ENCODE data around the gene HOXA9. TPM values are rescaled to one million over a fixed set of nuclear protein-coding genes. Genes with fewer than 3 reads are reported as not detected.
A peak's percentile ranks its signal among the peaks of the same experiment; 100 is the strongest.

The HOXA9 gene
- total RNA-seq, 4 donors from 2014 or later, result 19.5 to 130 (median 50.6) TPM

DNA sequence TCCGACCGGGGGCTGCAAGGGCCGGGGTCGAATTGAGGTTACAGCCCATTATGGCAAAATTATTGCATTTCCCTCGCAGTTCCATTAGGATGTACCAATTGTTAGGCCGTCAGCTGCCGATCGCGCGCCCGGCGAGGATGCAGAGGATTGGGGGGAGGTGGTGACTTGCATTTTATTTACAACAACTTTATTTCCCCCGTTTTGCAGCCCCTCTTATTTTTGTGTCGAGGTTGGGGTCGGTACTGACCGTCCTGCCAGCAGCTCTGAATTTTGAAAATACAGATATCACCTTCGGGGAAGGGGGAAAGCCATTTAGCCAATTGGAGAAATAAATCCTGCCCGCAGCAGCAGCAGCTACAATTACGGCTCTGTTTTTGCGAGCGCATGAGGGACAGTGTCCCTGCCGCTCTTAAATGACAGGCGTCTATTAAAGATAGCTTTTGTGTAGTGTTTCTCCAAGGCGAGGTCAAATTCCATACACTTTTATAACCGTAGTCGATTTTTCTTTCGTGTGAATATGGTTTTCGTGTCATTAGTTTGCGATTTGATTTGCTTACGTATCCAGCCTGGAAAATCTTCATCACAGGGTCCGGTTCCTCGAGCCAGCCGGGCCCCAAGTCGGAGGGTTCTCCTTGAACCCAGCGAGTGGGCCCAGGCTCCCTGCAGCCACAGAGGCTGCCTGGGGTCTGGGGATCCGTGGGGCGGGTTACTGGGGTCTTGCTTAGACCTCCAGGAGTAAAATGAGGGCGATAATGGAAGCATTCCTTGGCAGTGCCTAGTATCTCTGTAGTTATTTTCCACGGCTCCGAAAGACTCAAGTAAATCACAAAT is 21.2 kb downstream of the HOXA9 start:
- peak; percentile 53 for DNase-seq
- Histone ChIP-seq H3K4me1 (peaks cover 0 to 69% (median 58%) of the 10 kb centered on the region in 4 donors), H3K27me3 (peaks cover 19% of the 10 kb centered on the region), H3K36me3 (no peaks in the 10 kb centered on the region), H3K9me3 (no peaks in the 10 kb centered on the region), H3K27ac (peak overlapping the region; percentile 95 to 99 (median 98)), H3K4me3 (peak overlapping the region in 3 of 4 donors; percentile 2 to 77 (median 57))
- intact Hi-C loops (cut with DNase I; ENCODE audit: low total_unique reads), result no loop called here
- 45 to 54% methylated on average over 11 to 40 of the region's 40 CpGs for WGBS, 2 donors (ENCODE audit: low coverage in 1 of 2)
- no peak for TF ChIP-seq EP300 (IDR thresholded peaks at IDR 0.05; ENCODE audit: low read depth)
- TF ChIP-seq, protein P1, sequence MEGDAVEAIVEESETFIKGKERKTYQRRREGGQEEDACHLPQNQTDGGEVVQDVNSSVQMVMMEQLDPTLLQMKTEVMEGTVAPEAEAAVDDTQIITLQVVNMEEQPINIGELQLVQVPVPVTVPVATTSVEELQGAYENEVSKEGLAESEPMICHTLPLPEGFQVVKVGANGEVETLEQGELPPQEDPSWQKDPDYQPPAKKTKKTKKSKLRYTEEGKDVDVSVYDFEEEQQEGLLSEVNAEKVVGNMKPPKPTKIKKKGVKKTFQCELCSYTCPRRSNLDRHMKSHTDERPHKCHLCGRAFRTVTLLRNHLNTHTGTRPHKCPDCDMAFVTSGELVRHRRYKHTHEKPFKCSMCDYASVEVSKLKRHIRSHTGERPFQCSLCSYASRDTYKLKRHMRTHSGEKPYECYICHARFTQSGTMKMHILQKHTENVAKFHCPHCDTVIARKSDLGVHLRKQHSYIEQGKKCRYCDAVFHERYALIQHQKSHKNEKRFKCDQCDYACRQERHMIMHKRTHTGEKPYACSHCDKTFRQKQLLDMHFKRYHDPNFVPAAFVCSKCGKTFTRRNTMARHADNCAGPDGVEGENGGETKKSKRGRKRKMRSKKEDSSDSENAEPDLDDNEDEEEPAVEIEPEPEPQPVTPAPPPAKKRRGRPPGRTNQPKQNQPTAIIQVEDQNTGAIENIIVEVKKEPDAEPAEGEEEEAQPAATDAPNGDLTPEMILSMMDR (IDR thresholded peaks at IDR 0.05), result peak in 2 of 5 experiments; percentile 16 to 18
- TF ChIP-seq POLR2AphosphoS5 (IDR thresholded peaks at IDR 0.05), result peak in 1 of 3 donors; percentile 29
- TF ChIP-seq POLR2A (IDR thresholded peaks at IDR 0.05), result peak; percentile 22
- in situ Hi-C loops (cut with MboI; ENCODE audit: low pct_ligation_motif_present in 1 of 4, low pct_unique_long_range_greater_than_20kb in 1 of 4, low sequenced_read_pairs in 3 of 4), result loop anchor here (5.0 to 10.0 kb wide), 2 partner anchors 287 to 289 kb away; no protein-coding TSS in a partner anchor

DNA sequence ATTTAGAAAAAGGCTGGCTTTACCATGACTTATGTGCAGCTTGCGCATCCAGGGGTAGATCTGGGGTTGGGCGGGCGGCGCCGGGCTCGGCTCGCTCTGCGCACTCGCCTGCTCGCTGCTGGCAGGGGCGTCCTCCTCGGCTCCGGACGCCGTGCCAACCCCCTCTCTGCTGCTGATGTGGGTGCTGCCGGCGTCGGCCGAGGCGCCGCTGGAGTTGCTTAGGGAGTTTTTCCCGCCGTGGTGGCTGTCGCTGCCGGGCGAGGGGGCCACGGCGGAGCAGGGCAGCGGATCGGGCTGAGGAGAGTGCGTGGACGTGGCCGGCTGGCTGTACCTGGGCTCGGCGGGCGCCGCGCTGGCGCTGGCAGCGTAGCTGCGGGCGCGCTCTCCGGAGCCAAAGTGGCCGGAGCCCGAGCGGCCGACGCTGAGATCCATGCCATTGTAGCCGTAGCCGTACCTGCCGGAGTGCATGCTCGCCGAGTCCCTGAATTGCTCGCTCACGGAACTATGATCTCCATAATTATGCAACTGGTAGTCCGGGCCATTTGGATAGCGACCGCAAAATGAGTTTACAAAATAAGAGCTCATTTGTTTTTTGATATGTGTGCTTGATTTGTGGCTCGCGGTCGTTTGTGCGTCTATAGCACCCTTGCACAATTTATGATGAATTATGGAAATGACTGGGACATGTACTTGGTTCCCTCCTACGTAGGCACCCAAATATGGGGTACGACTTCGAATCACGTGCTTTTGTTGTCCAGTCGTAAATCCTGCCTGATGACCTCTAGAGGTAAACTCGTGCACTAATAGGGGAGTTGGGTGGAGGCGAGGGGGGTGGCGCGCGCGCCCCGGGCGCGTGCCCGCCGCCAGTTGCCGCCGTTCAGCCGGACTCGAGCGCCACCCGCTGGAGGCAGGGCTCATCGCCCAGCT is 22.1 kb downstream of the HOXA9 start, which contains the start of gene HOXA5:
TSS of gene HOXA5 (minus strand) at position 659 of the 927 bp plus-strand sequence. CDS start at position 585, 74 bp downstream.
- Histone ChIP-seq H3K4me3 (peak within 1 kb of the TSS; percentile 33 to 77 (median 46)), H3K27ac (peak within 1 kb of the TSS; percentile 95 to 99 (median 98)), H3K9me3 (no peaks in the 10 kb centered on the region), H3K27me3 (peaks cover 12% of the 10 kb centered on the region), H3K36me3 (no peaks in the 10 kb centered on the region), H3K4me1 (peaks cover 0 to 64% (median 56%) of the 10 kb centered on the region in 4 donors)
- peak; percentile 59 for TF ChIP-seq POLR2A (IDR thresholded peaks at IDR 0.05)
- peak; percentile 90 to 95 (median 91) for TF ChIP-seq POLR2AphosphoS5 (IDR thresholded peaks at IDR 0.05)
- TF ChIP-seq, protein P1 (IDR thresholded peaks at IDR 0.05), result peak; percentile 80 to 93 (median 83)
- peak; percentile 24 for TF ChIP-seq EP300 (IDR thresholded peaks at IDR 0.05; ENCODE audit: low read depth)
- DNase-seq, result peak; percentile 84
- intact Hi-C loops (cut with DNase I; ENCODE audit: low total_unique reads), result no loop called here
- in situ Hi-C loops (cut with MboI; ENCODE audit: low pct_ligation_motif_present in 1 of 4, low pct_unique_long_range_greater_than_20kb in 1 of 4, low sequenced_read_pairs in 3 of 4), result loop anchor here (5.0 to 10.0 kb wide), 2 partner anchors 286 to 288 kb away; no protein-coding TSS in a partner anchor
- WGBS, 2 donors (ENCODE audit: low coverage in 1 of 2), result 40 to 50% methylated on average over 1 to 82 of the region's 86 CpGs

DNA sequence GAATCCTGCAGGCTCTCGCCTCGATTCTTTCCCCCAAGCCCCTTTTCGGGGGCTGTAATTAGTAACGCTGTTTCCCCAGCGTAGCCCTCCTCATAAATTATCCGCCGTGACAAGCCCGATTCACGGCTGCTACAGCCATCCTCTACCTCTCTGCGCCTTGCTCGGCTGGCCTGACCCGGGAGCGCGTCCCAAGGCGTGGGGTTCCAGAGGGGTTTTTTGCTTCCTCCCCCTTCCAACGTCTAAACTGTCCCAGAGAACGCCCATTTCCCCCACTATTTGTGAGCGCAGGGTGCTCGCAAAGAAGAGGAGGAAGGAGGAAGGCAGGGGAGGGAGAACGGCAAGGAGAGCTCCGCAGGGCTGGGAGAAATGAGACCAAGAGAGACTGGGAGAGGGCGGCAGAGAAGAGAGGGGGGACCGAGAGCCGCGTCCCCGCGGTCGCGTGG is 22.7 kb downstream of the HOXA9 start:
- H3K27me3 ChIP-seq, result peaks cover 6% of the 10 kb centered on the region
- DNase-seq, result no peak
- intact Hi-C loops (cut with DNase I; ENCODE audit: low total_unique reads) (no loop called here), in situ Hi-C loops (cut with MboI; ENCODE audit: low pct_ligation_motif_present in 1 of 4, low pct_unique_long_range_greater_than_20kb in 1 of 4, low sequenced_read_pairs in 3 of 4) (loop anchor here (5.0 to 10.0 kb wide), 2 partner anchors 285 to 288 kb away; no protein-coding TSS in a partner anchor)
- TF ChIP-seq POLR2AphosphoS5 (IDR thresholded peaks at IDR 0.05) (no peak), EP300 (IDR thresholded peaks at IDR 0.05; ENCODE audit: low read depth) (no peak), POLR2A (IDR thresholded peaks at IDR 0.05) (no peak)
- TF ChIP-seq, protein P1 (IDR thresholded peaks at IDR 0.05), result no peak
- 35 to 39% methylated on average over 10 to 29 of the region's 29 CpGs for WGBS, 2 donors (ENCODE audit: low coverage in 1 of 2)
- no peaks in the 10 kb centered on the region for H3K36me3 ChIP-seq
- no peaks in the 10 kb centered on the region for H3K9me3 ChIP-seq
- peaks cover 0 to 64% (median 57%) of the 10 kb centered on the region in 4 donors for H3K4me1 ChIP-seq
- H3K27ac ChIP-seq, result peak overlapping the region; percentile 95 to 99 (median 98)
- H3K4me3 ChIP-seq, result peak overlapping the region; percentile 33 to 77 (median 46)

All from transverse colon (tissue), 4 donors.